Right lobe of liver (tissue), 6 donors: ENCODE data around the gene WRNIP1. TPM values are rescaled to one million over a fixed set of nuclear protein-coding genes. Genes with fewer than 3 reads are reported as not detected.
"Not testable (repeated sequence)": the region's sequence is repeated elsewhere in the genome, so short reads cannot be mapped to it uniquely, and the experiment has no call there.

Experiments
- ATAC-seq, 4 donors: fragments of 200-7000 bp; cut with Tn5 transposase; one replicate each; pipeline ENCODE4 v1.9.1; 2020; ENCODE audit warnings: mild to moderate bottlenecking in 4 of 4, moderate library complexity in 4 of 4
- DNase-seq, 3 donors: peaks; one replicate each; pipeline ENCODE4 v3.0.0-alpha.2; 2020
- H3K27ac ChIP-seq, 3 donors: fragments of 200-600 bp; one replicate each; pipeline ENCODE4 v1.8.0; 2022
- H3K27me3 ChIP-seq, 2 donors: fragments of 200-600 bp; one replicate each; pipeline ENCODE4 v1.8.0; 2022
- H3K36me3 ChIP-seq, 4 donors: fragments of 200-600 bp; sonication (generic) in 1 of 4; one replicate each; pipeline versions ENCODE4 v1.5.1 to v1.8.0; 2017 to 2022; ENCODE audit warnings: control low read depth in 1 of 4
- H3K4me1 ChIP-seq, 4 donors: fragments of 200-600 bp; sonication (generic) in 1 of 4; one replicate each; pipeline versions ENCODE4 v1.5.1 to v1.8.0; 2017 to 2022; ENCODE audit warnings: control low read depth in 1 of 4
- H3K4me3 ChIP-seq, 3 donors: fragments of 200-600 bp; one replicate each; pipeline ENCODE4 v1.8.0; 2022
- H3K9me3 ChIP-seq, 4 donors: fragments of 200-600 bp; sonication (generic) in 1 of 4; one replicate each; pipeline versions ENCODE4 v1.5.1 to v1.8.0; 2017 to 2022; ENCODE audit warnings: control low read depth in 1 of 4
- CTCF ChIP-seq, 4 donors: fragments of 200-600 bp in 3 of 4; fragments of 450-650 bp in 1 of 4; IDR thresholded peaks; one replicate each; pipeline versions ENCODE4 v1.5.1 to v1.8.0; 2016 to 2022; ENCODE audit warnings: antibody characterized with exemption in 4 of 4, mild to moderate bottlenecking in 2 of 4
- POLR2A ChIP-seq: fragments of 450-650 bp; IDR thresholded peaks from one replicate; pipeline ENCODE4 v1.6.1; 2017; ENCODE audit warnings: antibody characterized with exemption, mild to moderate bottlenecking
- WGBS: methylation state at CpG from one replicate; pipeline ENCODE4 v1.1.6; 2018; ENCODE audit warnings: low coverage, low lambda C conversion rate; ENCODE audit not compliant: insufficient coverage; ENCODE audit errors: missing lambda C conversion rate; 5-methylcytosine and 5-hydroxymethylcytosine counted together
- intact Hi-C, 2 donors: fragments of 100-400 bp; cut with DNase I; formaldehyde crosslinking; loops; one replicate each; pipeline versions ENCODE4 v1.11.2 to v1.14.1; 2022
- total RNA-seq, 6 experiments: library from RNA; depleted of rRNA in 2 of 6; stranded (reverse); fragments of >200 nt in 2 of 6; fragmentation: NEBNext Ultra II Directional in 3 of 6; extraction: Animal tissue kit (Norgen Biotek cat#: 25700) in 3 of 6; gene quantifications; one replicate each; pipeline versions ENCODE4 v1.1.0 to v1.2.4, GENCODE V29; 2016 to 2023
- donor health status: DM: no; HTN: yes; CAD: no.
- donor health status: DM: no; HTN: no; CAD: no.
- donor health status: DM: no; HTN: no; CAD: no.
- donor health status: DM: no; HTN: yes; CAD: no.
- donor health status: DM: no; HTN: yes; CAD: no.

WRNIP1 gene
- total RNA-seq, 6 experiments from 2014 or later = 15.8 to 36.8 (median 20.7) TPM

DNA sequence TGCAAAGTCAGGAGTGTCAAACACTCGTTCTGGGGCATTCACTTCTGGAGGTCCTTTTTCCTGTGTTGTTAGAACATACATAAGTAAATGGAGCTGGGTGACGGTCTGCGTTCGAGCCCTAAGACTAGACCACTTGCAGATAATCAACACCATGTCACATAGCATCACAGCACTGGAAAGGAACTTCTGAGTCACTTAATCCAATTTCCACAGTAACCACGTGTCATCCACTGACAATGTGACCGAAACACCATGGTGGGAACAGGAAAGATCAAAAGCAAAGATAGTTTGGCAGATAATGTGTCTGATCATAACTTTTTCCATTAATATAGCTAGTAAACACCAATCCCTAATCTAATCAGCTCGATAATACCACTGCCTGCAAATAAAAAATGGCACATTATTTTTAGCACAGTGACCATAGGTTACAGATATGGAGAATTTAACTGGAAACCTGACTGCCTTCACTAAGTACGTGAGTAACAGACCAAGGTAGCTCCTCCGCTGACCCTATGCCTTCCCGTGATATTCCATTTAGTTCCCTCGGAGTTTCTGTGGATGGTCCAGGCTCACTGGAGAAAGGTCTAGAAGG is 34.8 kb downstream of the WRNIP1 start:
- Histone ChIP-seq H3K27me3 (no peaks in the 10 kb centered on the region), H3K4me1 (no peaks in the 10 kb centered on the region), H3K4me3 (no peak overlapping the region), H3K27ac (no peak overlapping the region), H3K9me3 (no peaks in the 10 kb centered on the region), H3K36me3 (no peaks in the 10 kb centered on the region)
- ATAC-seq (peak in 3 of 4 donors; percentile 26 to 53 (median 26)), DNase-seq (no peak)
- intact Hi-C loops = no loop called here
- TF ChIP-seq CTCF (IDR thresholded peaks at IDR 0.05) = no peak
- TF ChIP-seq POLR2A = no peak
- 63% methylated on average over 11 of the region's 11 CpGs for WGBS

GRCh38 chr6:2800552-2801316 is 35.5 kb downstream of the WRNIP1 start:
- ATAC-seq (no peak), DNase-seq (no peak)
- Histone ChIP-seq H3K4me1 (no peaks in the 10 kb centered on the region), H3K27me3 (no peaks in the 10 kb centered on the region), H3K9me3 (no peaks in the 10 kb centered on the region), H3K4me3 (no peak overlapping the region), H3K36me3 (no peaks in the 10 kb centered on the region), H3K27ac (no peak overlapping the region)
- TF ChIP-seq CTCF (IDR thresholded peaks at IDR 0.05) (no peak), POLR2A (no peak)
- WGBS = no CpG with 5 or more reads among the region's 14 CpGs
- intact Hi-C loops = no loop called here

- H3K9me3 ChIP-seq, intact Hi-C loops, ATAC-seq, H3K36me3 ChIP-seq, H3K4me3 ChIP-seq, H3K4me1 ChIP-seq, DNase-seq, H3K27ac ChIP-seq, H3K27me3 ChIP-seq: not testable (repeated sequence)
- WGBS = 90% methylated on average over 2 of the region's 4 CpGs
Observed at GRCh38 chr6:2801687-2802086, 36.5 kb downstream of the WRNIP1 start.

DNA sequence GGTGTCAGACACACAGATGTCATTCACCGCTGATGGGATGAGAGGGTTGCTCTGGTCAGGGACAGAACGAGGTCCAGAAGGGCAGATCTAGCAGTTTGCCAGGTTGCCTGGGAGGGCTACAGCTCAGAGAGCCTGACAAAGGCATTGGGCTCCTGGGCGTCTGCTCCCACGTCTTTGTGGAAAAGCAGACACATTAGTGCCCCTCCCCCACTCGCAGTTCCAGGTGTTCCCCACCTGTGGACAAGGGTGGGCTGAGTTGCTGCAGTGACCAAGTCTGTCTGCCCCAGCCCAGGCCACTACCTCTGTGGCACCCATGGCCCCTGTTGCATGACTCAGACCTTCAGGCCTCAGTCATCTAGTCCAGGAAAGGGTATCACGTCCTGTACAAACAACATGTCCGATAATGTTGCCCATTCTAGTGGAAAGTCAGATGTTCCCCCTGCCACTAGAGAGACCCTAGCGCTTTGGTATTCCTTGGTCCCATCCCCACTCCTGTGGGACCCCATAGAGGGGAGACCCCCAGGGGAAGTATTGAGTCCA is 37.4 kb downstream of the WRNIP1 start:
- no peak overlapping the region for H3K27ac ChIP-seq
- no peak for ATAC-seq

More for the DNA sequence above, 37.4 kb downstream of the WRNIP1 start:
- Histone ChIP-seq H3K4me3 (no peak overlapping the region), H3K4me1 (no peaks in the 10 kb centered on the region), H3K36me3 (no peaks in the 10 kb centered on the region), H3K27me3 (no peaks in the 10 kb centered on the region), H3K9me3 (no peaks in the 10 kb centered on the region)
- TF ChIP-seq CTCF (IDR thresholded peaks at IDR 0.05) (no peak), POLR2A (no peak)
- intact Hi-C loops = no loop called here
- DNase-seq = no peak
- WGBS = 86% methylated on average over 4 of the region's 8 CpGs
